8988T (cell line): Measurements from ENCODE around the gene DAPP1.
"Not testable (repeated sequence)": the region's sequence is repeated elsewhere in the genome, so short reads cannot be mapped to it uniquely, and the experiment has no call there.

Experiments used
- DNase-seq: peaks from one replicate; pipeline ENCODE4 v3.0.0; 2011

Gene DAPP1, protein sequence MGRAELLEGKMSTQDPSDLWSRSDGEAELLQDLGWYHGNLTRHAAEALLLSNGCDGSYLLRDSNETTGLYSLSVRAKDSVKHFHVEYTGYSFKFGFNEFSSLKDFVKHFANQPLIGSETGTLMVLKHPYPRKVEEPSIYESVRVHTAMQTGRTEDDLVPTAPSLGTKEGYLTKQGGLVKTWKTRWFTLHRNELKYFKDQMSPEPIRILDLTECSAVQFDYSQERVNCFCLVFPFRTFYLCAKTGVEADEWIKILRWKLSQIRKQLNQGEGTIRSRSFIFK

DNA sequence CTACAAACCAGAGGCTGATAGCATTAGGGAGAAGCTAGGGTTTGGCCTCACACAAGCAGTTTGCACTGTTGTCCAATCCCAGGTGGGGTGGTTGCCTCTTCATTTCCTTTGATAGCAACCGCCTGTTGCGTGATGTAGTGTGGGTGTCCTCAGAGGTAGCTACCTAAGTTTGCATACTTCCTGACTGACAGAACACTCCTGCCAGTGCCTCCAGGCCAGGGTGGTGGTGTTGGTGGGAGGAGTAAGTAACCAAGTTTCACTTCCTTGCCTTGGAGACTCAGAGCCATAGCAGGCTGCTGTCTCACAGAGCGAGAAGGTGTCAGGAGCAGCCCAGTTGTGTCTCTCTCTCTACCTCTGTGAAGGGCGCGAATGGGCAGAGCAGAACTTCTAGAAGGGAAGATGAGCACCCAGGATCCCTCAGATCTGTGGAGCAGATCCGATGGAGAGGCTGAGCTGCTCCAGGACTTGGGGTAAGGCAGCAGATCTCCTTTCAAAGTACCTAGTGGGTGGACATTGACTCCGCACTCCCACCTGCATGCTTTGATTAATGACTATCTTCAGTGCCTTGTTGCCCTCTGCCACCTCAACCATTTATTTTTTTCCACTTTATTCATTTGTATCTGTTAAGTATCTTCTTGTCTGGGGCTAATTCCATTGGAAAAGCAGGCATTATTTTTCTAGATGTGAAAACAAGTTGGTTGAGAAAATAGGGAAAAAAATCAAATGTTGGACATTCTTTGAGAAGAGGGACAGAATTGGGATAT, at the start of gene DAPP1:
Gene DAPP1, plus strand, starts transcription at position 283 of the 764 bp plus-strand sequence. Its CDS starts 87 bp downstream, at position 370.
- DNase-seq = no peak

DNA sequence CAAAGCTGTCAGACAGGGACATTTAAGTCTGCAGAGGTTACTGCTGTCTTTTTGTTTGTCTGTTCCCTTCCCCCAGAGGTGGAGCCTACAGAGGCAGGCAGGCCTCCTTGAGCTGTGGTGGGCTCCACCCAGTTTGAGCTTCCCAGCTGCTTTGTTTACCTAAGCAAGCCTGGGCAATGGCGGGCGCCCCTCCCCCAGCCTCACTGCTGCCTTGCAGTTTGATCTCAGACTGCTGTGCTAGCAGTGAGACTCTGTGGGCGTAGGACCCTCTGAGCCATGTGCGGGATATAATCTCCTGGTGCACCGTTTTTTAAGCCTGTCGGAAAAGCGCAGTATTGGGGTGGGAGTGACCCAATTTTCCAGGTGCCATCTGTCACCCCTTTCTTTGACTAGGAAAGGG, 45.8 kb upstream of the DAPP1 start:
- not testable (repeated sequence) for DNase-seq

DNA sequence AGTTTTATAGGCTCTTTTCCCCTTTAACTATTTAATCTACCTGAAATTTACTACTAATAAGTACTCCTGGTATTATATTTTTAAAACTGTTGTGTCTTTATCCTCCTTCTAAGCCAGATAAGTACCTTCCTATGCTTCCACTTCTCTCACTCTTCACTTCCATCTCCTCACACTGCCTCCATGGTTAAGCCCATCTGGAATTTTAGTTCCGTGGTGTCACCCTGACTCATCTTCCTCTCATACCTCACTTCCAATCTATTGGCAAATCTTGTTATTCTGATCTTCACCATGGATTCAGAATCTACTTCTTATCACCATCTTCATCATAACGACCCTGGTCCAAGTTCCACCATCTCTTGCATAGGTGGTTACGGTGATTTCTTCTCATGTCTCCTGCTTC, 32.7 kb upstream of the DAPP1 start:
- DNase-seq = no peak

DNA sequence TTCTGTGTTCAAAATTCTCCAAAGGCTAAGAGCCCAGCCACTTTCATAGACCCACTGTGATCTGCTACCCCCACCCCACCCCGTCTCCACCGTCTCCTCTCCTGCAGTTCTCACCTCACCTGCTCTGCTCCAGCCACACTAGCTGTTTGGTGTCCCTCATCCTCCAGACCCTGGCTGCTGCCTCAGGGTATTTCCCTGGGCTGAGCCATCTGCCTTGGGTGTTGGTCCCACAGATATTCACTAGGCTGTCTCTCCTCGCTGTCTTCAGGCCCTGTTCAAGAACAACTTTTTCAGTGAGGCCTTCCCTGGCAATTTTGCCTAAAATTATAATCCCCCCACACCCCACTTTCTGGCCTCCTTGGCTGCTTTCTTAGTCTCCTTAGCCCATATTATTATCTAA, 31.8 kb upstream of the DAPP1 start:
- no peak for DNase-seq

DNA sequence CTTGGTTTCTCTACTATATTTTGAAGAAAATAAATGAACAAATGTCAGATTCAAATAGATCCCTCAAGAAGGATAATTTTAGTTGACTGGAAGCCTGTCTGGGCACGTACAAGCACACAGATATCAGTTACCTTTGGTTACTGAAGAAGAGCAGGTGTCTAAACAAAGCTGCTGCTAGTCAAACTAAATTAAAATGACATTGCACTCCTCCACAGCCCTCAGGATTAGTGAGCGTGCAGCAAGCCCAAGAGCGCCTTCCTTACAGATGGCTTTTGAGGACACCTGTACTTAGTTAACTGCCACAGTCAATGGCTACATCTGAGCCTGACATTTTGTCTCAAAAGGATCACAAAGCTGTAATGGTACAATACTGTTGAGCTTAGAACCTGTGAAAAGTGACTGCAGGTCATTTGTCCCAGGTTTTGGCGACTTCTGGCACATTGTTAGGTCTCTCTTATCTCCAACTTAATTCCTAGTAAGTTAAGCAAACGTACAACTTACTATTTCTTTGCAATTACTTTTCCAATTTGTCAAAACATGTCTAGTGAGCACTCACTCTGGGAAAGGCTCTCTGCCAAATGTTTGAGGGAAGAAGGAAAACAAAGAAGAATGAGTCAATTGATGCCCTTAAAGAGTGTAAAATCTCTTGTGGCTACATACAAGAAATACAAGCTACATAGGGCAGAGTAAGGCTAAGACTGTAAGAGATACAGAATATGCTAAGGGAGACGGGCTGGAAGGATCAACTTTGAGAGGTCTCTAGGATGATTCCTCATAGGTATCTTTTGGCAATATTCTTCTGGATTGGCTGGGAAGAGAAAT, 25.6 kb upstream of the DAPP1 start:
- DNase-seq = no peak

DNA sequence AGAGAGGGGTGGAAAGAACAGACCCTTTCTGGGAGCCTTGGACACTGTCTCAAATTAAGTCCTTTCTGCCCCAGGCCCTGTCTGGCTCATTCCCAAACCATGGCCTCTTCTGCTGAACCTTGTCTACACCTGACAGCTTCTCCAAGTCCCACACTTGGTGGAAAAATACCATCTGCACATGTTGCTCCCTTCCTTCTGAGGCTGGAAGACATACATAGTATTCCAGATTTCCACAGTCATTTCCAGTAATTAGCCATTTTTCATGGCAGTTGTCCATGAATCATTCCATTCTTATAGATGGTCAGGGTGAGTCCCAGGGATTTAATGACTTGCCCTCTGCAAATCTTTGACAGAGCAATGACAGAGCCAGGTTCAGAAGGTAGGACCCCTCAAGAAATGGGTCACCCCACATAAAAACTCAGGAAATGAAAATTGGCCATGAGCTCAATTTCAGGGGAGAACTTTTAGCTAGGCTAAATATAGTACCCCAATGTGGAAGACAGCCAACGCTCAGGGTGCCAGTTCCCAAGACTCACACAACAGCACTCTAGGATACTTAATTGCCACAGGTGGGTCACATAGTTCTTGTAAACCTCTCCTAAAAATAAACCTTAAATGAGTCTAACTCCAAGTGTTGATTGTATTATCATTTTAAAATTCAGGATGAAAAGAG, 16.2 kb upstream of the DAPP1 start:
- DNase-seq = no peak

DNA sequence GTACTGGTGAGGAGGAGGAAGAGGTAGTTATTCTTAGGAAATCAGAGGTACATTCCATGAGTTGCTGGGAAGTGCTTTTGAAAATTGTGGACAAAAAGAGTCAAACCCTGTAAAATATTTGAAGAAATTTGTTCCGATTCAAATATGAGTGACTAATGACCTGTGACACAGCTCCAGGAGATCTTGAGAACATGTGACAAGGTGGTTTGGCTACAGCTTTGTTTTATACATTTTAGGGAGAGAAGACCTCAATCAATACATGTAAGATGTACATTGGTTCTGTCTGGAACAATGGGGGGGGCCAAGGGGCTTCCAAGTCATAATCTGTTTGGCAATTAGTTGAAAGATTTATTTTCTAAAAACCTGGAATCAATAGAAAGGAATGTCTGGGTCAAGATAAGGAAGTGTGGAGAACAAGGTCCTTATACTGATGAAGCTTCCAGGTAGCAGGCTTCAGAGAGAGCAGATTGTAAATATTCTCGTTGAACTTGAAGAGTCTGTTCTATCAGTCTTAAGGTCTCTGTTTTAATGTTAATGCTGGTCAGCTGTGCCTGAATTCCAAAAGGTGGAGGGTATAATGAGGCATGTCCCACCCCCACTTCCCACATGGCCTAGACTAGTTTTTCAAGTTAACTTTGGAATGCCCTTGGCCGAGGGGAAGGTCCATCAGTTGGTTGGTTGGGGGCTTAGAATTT, 15.5 kb upstream of the DAPP1 start:
- DNase-seq = no peak

DNA sequence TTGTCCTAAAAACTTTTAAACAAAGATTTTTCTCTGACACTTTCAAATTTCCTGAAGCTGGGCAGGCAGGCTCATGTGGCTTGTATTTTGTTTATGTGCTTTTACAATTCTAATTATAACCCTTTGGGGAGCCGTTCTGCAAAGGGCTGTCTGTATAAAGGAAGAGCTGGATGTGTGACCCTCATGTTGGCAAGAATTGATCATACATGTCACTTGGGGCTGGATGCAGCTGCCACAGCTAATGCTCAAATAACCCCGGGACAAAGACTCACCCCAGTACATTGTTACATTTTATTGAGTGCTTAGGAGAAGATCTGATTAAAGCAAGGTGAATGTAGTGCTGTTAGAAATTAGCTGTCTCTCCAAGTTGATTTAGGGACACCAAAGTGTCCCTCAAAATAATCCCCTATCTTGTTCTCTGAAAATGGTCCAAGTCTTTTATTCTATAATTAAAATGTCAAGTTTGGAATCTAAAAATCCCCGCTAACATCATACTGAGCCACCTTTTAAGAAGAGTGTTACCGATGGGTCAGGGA, 13.0 kb upstream of the DAPP1 start:
- no peak for DNase-seq

DNA sequence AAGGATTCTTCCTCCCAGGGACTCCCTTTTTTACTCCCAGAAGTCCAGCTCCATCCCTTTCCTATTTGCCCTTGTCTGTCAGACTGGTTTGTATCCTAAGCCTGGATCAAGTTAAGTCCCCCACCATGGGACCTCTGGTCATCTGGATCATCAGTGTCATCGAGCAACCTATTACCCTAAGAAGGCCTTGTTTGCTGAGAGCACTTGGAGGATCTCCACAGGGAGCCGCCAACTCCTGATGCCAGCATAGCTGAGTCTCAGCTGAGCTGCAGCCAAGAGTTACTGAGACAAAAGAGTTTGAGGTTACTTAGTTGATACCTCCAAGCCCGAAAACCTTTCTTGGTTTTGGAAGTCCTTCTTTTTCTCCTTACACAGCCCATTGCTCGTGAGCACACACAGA, 10.1 kb upstream of the DAPP1 start:
- DNase-seq = no peak

DNA sequence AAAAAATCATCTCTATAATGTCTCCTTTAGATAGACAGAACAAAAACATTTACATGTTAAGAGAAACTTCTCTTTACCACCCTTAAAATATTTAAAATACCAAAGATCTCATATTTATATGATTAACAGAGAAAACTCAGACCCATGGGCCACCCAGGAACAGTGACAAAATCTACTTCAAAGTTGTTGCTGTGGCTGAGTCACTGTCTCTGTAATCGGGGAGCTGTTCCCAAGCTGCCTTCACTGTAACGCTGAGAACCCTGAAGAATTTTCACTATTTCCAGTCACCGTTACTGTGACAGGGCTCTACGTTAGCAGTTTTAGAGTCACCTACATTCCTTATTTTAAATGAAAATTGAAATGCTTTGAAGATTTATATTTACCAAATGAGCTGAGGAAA, 9.0 kb upstream of the DAPP1 start:
- DNase-seq = no peak

DNA sequence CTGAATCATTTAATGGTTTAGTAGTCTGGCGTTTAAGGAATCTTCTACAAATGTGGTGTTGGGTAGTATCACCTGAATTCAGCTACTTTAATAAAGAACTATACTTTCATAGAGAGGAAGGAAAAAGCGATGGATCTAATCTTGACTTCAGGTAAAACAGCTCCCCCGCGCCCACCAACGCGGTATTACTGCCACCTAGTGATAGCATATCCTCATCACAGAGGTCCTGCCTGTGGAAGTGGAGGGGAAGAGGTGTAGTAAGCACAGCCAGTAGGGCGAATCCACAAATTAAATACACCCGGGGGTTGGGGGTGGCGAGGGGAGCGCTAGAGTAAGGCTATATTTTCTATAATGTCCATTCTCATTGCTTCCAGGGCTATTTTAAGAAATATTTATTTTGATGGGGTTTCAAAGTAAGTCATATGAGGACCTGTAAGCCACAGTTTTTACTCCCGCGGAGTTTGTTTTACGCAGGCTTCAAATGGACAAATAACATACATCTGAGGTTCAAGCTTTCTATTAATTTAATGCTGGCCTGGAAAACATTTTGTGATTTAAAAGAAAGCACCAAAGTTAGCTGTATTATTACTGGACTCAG, 8.3 kb upstream of the DAPP1 start:
- DNase-seq = no peak

DNA sequence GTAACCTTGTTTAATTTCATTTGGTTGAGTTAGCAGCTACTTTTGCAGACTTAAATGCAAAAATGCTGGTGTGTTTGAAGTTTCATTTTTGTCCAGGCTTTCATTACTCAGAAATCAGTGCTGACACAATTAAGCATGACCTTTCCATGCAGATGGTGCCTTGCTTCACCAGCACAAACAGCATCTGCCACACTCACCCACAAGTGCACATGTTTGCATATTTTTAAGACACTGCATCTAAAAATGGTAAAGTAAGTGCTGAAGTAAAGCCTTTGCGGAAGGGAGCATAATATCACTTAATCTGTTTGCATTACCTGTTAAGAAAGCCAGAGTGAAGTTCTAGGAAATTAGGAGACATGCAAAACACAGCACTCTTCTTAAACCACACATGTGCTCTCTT, 7.3 kb upstream of the DAPP1 start:
- no peak for DNase-seq

DNA sequence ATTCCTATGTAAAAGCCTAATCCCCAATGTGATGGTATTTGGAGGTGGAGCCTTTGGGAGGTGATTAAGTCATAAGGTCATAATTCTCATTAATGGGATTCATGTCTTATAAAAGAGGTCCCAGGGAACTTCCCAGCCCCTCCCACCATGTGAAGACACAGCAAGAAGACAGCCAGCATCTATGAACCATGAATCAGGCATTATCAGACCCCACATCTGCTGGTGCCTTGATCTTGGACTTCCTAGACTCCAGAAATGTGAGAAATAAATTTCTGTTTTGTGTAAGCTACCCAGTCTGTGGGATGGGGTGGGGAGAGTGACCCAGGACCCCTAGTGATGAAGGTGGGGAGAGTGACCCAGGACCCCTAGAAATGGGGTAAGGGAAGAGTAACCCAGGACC, 6.1 kb upstream of the DAPP1 start:
- no peak for DNase-seq

DNA sequence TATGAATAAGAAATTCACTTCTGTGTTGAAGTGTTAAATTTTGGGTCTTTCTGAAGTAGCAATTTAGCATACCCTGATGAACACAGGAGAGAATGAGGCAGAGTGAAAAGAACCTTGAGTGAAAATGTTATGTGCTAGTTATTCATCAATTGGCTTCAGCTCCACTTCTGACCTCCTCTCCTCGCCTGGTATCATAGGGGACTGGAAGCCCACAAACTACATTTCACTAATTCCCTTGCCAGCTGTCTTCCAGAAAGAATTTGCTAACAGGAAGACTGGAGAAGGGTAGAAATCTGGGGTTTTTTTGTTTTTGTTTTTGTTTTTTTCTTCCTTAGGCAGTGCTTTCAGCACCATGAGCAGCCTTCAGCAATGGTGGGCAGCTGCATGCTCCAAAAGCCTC, 5.5 kb upstream of the DAPP1 start:
- no peak for DNase-seq

DNA sequence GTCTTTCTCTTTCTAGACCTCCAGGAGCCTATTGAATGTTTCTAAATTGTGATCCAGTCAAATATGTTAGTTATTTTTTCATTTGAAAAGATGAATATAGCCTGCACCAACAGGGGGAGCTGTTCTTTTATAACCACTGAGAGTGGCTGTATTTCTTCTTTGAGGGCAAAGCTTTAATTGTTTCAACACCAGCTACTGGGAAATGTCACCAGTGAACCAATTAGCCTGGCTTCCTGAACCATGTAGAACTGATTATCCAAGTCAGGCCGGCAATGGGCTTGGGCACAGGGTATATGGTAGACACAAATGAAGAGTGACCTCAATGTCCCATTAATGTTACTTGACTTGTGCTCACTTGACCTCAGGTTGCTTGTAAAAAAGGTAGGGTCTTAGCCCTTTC, 4.8 kb upstream of the DAPP1 start:
- no peak for DNase-seq

DNA sequence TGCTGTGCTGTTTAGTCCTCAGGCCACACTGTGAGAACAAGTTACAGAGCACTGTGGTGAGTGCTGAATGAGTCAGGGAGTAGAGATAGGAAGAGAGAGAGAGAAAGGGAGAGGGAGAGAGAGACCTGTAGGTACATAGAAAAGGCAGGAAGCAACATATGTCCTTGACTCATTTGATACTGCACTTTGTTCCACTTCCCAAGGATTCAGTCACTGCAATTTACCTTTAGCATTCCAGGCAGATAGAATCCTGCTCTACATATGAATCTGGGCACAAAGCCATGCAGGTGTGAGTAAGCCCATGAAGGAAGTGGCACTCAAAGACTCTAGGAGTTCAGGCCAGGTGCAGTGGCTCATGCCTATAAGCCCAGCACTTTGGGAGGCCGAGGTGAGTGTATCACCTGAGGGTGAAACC, 1.0 kb upstream of the DAPP1 start:
- no peak for DNase-seq

DNA sequence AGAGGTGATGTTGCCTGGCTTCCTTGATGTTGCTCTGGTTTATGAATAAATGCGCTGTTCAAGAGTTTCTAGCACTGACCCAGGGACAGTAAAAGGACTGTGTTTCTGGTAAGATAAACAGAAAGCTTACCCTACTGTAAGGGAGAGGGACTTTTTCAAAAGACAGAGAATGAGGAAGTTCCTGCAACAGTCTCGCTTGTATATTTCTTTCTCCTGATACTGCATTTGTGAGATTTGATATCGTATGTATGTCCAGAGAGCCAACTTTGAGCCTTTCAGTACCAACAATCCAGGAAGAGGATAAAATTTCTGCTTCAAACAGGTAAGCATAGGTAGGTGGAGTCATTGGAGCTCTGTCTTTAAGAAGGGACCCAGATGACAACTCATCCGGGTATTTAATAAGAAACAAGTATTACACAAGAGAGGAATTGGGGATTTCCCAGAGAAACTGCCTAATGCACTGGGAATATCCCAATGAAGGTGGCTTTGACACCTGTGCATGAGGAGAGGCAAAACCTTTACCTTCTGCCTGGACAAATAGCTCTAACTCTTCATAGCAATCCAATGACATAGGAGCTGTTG, 773 bp downstream of the DAPP1 start:
- DNase-seq = no peak

DNA sequence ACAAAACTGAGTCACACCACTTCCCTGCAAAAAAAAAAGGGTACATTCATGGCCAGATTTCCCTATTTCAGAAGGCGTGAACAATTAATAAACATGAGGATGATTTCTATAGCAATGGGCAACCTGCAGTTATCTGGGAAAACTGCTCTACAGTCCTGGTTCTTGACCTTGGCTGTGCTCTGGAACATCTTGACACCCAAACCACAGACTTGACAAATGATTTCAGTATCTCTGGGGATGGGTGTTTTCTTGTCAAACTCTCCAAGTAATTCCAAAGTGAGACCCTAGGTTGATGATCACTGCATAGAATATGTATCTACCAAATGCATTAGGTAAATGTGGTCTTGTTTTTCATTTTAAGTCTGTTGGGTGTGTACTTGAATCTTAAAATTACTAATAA, 2.0 kb downstream of the DAPP1 start:
- no peak for DNase-seq

DNA sequence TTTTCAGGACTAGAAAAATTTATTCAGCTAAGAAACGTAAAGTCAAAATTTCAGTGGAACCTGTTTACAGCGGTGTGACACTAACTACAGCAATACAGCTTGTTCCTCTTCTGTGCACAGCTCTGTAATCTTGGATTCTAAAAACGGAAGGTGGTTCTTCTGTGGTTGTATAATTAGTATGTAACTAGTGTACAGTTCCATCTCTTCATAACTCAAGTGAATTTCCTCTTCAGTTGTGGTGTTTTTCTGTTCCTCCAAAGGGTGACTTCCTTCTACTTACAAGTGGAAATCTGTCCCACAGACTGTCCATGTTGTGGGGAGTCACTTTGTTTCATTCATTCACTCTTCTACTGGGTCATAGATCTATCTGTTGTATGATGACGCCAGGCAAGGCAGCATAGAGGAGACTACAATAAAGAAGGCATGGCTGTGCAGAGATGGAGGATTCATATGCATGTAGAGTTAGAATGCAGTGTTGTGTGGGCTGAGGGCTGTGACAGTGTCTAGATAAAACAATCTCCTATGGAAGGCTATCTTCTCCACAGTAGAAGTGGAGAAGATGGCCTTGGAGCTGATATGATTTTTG, 5.4 kb downstream of the DAPP1 start:
- DNase-seq = no peak

DNA sequence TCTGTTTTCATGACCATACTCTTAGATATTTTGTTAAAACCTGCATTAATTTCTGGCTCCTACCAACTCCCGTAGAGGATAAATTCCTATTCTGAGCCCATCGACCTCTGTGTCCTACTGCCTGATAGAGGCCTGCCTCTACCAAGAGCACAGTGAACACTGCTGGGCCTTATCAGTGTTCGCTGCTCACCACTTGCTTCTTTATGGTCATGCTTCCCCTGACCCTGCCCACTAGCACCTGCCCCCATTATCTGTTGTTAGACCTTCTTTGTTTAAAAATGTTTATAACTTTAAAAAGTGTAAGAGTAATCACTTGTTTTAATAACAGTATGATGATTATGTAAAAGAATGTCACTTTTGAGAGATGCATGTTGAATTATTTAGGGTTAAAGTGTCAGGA, 6.1 kb downstream of the DAPP1 start:
- no peak for DNase-seq

DNA sequence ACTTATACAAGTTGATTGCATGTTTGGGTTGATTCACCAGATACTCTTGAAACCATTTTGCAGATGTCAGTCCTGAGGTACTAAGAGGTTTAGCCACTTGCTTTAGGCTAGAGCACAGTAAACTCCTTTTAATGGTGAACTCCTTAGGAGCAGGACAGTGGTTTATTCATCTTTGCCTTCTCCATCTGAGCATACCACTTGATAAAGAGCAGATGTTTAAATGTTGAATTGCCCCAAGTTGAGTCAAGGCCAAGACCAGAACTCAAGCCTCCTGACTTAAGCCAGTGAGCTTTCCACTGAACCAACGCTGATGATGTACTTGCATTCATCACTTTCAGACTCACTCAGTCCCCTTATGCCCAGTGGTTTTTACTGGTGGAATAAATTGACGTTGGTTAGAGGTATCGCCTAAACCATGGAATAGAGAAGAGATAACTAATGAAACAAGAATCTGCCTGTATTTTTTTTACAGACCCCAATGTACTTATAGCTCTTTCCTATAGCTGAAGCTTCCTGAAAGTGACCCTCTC, 7.5 kb downstream of the DAPP1 start:
- DNase-seq = no peak
